ENCODE measurements around the gene UBE2QL1. TPM values are rescaled to one million over a fixed set of nuclear protein-coding genes. Genes with fewer than 3 reads are reported as not detected.

The UBE2QL1 gene
- total and polyA plus RNA-seq, 2 donors (not counting 1 experiment from before 2014, with no cell fraction given), result 0.33 to 1.7 TPM

DNA sequence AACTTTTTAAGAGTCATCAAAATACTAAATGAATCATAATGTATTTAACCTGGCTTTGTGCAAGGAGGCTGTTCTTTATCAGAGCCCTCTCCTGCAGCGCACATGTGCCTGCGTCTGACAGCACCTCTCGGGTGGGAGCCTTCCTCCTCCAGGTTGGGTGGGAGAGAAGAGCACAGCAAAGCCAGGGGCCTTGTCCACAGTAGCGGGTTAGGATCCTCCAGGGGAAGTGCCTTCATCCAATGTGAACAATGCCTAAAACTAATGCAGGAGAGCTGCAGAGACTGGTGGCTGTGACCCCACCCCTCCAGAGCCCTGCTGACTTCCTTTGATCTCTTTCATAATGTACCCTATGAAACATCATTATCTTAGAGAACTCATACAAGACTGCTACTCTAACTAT, 10.2 kb downstream of the UBE2QL1 start:
- no peaks in the 10 kb centered on the region for H3K9me3 ChIP-seq (ENCODE audit: control extremely low read depth in 1 of 3, control insufficient read depth in 2 of 3, insufficient read depth in 1 of 3, low read length in 2 of 3)
- H3K9ac ChIP-seq (ENCODE audit: low read length), result no peak overlapping the region
- H3K4me2 ChIP-seq (replicated peaks; ENCODE audit: low read depth, low read length, poor library complexity, severe bottlenecking), result no peak overlapping the region
- H3K36me3 ChIP-seq (replicated peaks in 1 of 2; ENCODE audit: control extremely low read depth in 1 of 2, control insufficient read depth in 1 of 2, extremely low read depth in 1 of 2, insufficient read depth in 2 of 2, low read length in 1 of 2), result no peaks in the 10 kb centered on the region
- intact Hi-C loops (cut with micrococcal nuclease), result no loop called here
- Mint-ChIP-seq H3K9me3 (ENCODE audit: insufficient read depth) (no peaks in the 10 kb centered on the region), H3K27ac (no peak overlapping the region), H3K4me1 (no peaks in the 10 kb centered on the region), H3K27me3 (peaks cover 35% of the 10 kb centered on the region), H3K4me3 (no peak overlapping the region)
- DNase-seq (no peak), ATAC-seq (ENCODE audit: low read depth) (no peak)
- peaks cover 0 to 12% (median 2%) of the 10 kb centered on the region in 4 experiments for H3K27me3 ChIP-seq (replicated peaks in 1 of 4; ENCODE audit: control extremely low read depth in 1 of 4, control insufficient read depth in 3 of 4, insufficient read depth in 4 of 4, low read length in 3 of 4)
- no peaks in the 10 kb centered on the region for H4K20me1 ChIP-seq (ENCODE audit: control insufficient read depth, insufficient read depth, low read length, poor library complexity, severe bottlenecking)
- no peak overlapping the region for H2AFZ ChIP-seq (ENCODE audit: insufficient read depth, low read depth, low read length, poor library complexity, severe bottlenecking)
- no peak overlapping the region for H3K4me3 ChIP-seq (ENCODE audit: control extremely low read depth in 1 of 5, extremely low read depth in 1 of 5, insufficient read depth in 1 of 5, low read depth in 2 of 5, low read length in 4 of 5)
- H3K4me1 ChIP-seq (ENCODE audit: control insufficient read depth in 2 of 2, insufficient read depth in 2 of 2, low read length in 2 of 2), result no peaks in the 10 kb centered on the region
- TF ChIP-seq, protein P1, sequence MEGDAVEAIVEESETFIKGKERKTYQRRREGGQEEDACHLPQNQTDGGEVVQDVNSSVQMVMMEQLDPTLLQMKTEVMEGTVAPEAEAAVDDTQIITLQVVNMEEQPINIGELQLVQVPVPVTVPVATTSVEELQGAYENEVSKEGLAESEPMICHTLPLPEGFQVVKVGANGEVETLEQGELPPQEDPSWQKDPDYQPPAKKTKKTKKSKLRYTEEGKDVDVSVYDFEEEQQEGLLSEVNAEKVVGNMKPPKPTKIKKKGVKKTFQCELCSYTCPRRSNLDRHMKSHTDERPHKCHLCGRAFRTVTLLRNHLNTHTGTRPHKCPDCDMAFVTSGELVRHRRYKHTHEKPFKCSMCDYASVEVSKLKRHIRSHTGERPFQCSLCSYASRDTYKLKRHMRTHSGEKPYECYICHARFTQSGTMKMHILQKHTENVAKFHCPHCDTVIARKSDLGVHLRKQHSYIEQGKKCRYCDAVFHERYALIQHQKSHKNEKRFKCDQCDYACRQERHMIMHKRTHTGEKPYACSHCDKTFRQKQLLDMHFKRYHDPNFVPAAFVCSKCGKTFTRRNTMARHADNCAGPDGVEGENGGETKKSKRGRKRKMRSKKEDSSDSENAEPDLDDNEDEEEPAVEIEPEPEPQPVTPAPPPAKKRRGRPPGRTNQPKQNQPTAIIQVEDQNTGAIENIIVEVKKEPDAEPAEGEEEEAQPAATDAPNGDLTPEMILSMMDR (IDR thresholded peaks at IDR 0.05), result no peak
- TF ChIP-seq EZH2 (IDR thresholded peaks at IDR 0.05; ENCODE audit: borderline replicate concordance, insufficient read depth, low read depth, low read length, poor library complexity, severe bottlenecking), result no peak
- no peak overlapping the region for H3K27ac ChIP-seq (ENCODE audit: low read length in 2 of 2)
- ChIA-PET CTCF (no interaction called here), POLR2A (interaction anchor here (0.6 kb wide), 1 partner anchor 937 kb away, joined by 3 read pairs; no protein-coding TSS in a partner anchor)
- WGBS (ENCODE audit: insufficient coverage), result 88% methylated on average over 4 of the region's 4 CpGs
- H3K79me2 ChIP-seq (ENCODE audit: control insufficient read depth, insufficient read depth, low read length), result no peaks in the 10 kb centered on the region

GRCh38 chr5:6459896-6460295, 11.2 kb downstream of the UBE2QL1 start:
- intact Hi-C loops (cut with micrococcal nuclease), result no loop called here
- WGBS (ENCODE audit: insufficient coverage), result 83% methylated on average over 2 of the region's 5 CpGs
- DNase-seq (no peak), ATAC-seq (ENCODE audit: low read depth) (no peak)
- Histone ChIP-seq H3K27me3 (replicated peaks in 1 of 4; ENCODE audit: control extremely low read depth in 1 of 4, control insufficient read depth in 3 of 4, insufficient read depth in 4 of 4, low read length in 3 of 4) (peaks cover 0 to 9% (median 2%) of the 10 kb centered on the region in 4 experiments), H3K4me2 (replicated peaks; ENCODE audit: low read depth, low read length, poor library complexity, severe bottlenecking) (no peak overlapping the region), H2AFZ (ENCODE audit: insufficient read depth, low read depth, low read length, poor library complexity, severe bottlenecking) (no peak overlapping the region), H3K4me3 (ENCODE audit: control extremely low read depth in 1 of 5, extremely low read depth in 1 of 5, insufficient read depth in 1 of 5, low read depth in 2 of 5, low read length in 4 of 5) (no peak overlapping the region), H3K36me3 (replicated peaks in 1 of 2; ENCODE audit: control extremely low read depth in 1 of 2, control insufficient read depth in 1 of 2, extremely low read depth in 1 of 2, insufficient read depth in 2 of 2, low read length in 1 of 2) (no peaks in the 10 kb centered on the region), H3K27ac (ENCODE audit: low read length in 2 of 2) (no peak overlapping the region), H3K9ac (ENCODE audit: low read length) (no peak overlapping the region), H3K9me3 (ENCODE audit: control extremely low read depth in 1 of 3, control insufficient read depth in 2 of 3, insufficient read depth in 1 of 3, low read length in 2 of 3) (no peaks in the 10 kb centered on the region), H4K20me1 (ENCODE audit: control insufficient read depth, insufficient read depth, low read length, poor library complexity, severe bottlenecking) (no peaks in the 10 kb centered on the region), H3K4me1 (ENCODE audit: control insufficient read depth in 2 of 2, insufficient read depth in 2 of 2, low read length in 2 of 2) (no peaks in the 10 kb centered on the region), H3K79me2 (ENCODE audit: control insufficient read depth, insufficient read depth, low read length) (no peaks in the 10 kb centered on the region)
- Mint-ChIP-seq H3K27ac (no peak overlapping the region), H3K4me1 (no peaks in the 10 kb centered on the region), H3K4me3 (no peak overlapping the region), H3K9me3 (ENCODE audit: insufficient read depth) (no peaks in the 10 kb centered on the region), H3K27me3 (peaks cover 25% of the 10 kb centered on the region)
- ChIA-PET POLR2A (no interaction called here), CTCF (no interaction called here)
- TF ChIP-seq EZH2 (IDR thresholded peaks at IDR 0.05; ENCODE audit: borderline replicate concordance, insufficient read depth, low read depth, low read length, poor library complexity, severe bottlenecking), result no peak
- TF ChIP-seq, protein P1 (IDR thresholded peaks at IDR 0.05), result no peak
